ENCODE data around the gene PXT1. TPM values are rescaled to one million over a fixed set of nuclear protein-coding genes. Genes with fewer than 3 reads are reported as not detected.
A peak's percentile ranks its signal among the peaks of the same experiment; 100 is the strongest.

PXT1 gene
- total RNA-seq, 2 experiments from 2014 or later, result 0.35 TPM; not detected in 1

DNA sequence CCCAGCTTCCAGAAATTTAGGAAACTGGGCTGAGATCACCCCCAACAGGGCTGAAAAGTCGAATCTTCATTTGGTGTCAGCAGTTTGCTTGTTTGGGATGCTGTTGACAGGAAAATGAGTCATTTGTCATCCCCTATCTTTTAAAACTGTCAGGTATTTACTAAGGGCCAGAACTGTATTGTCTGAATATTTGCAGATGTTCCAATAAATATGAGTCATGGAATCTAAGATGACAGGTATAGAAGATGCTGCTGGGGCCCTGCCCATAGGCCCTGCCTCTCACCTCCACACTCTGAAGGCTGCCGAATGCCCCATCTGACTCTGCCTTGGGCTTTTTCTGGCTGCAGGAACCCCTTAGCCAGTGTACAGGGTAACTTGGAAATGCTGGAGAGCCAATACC, 59.0 kb downstream of the PXT1 start:
- peak; percentile 42 for DNase-seq
- H3K4me1 Mint-ChIP-seq, result peaks cover 83% of the 10 kb centered on the region
- peaks cover 6% of the 10 kb centered on the region for H3K27me3 Mint-ChIP-seq
- peak overlapping the region; percentile 91 for H3K27ac Mint-ChIP-seq
- H3K4me3 Mint-ChIP-seq, result peak overlapping the region; percentile 30
- ChIA-PET POLR2A (interaction anchor here (1.2 kb wide), 1 partner anchor 39 kb away, joined by 3 read pairs; no protein-coding TSS in a partner anchor), CTCF (interaction anchor here (1.1 kb wide), 1 partner anchor 43 kb away, joined by 3 read pairs; no protein-coding TSS in a partner anchor)
- H3K36me3 Mint-ChIP-seq (ENCODE audit: low read depth), result peaks cover 69% of the 10 kb centered on the region
- H3K9me3 Mint-ChIP-seq, result no peaks in the 10 kb centered on the region

DNA sequence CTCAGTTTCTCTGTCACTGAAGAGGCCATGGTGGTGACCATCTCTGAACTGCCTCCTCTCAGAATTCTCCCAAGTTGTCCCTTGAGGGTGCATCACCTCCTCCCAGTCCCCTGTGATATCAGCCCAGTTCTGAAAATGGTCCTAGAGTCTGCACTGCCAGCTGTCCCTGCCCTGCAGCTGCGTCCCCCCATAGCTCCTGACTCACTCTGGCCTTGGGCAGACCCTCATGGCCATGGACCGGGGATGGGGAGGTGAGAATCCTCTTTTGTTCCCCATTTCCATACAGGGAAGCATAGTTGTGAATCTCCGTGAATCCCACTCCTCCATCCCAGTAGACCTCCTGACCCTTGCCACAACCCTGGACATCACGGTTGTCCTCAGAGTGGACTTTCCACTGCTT, 59.7 kb downstream of the PXT1 start:
- H3K36me3 Mint-ChIP-seq (ENCODE audit: low read depth), result peaks cover 69% of the 10 kb centered on the region
- ChIA-PET CTCF (interaction anchor here (1.5 kb wide), 1 partner anchor 22 kb away, joined by 3 read pairs; no protein-coding TSS in a partner anchor), POLR2A (interaction anchor here (1.2 kb wide), 2 partner anchors 40 to 261 kb away, joined by 3 read pairs; no protein-coding TSS in a partner anchor)
- no peak overlapping the region for H3K4me3 Mint-ChIP-seq
- peaks cover under 1% of the 10 kb centered on the region for H3K27me3 Mint-ChIP-seq
- no peak for DNase-seq
- H3K4me1 Mint-ChIP-seq, result peaks cover 82% of the 10 kb centered on the region
- H3K9me3 Mint-ChIP-seq, result no peaks in the 10 kb centered on the region
- peak overlapping the region; percentile 91 for H3K27ac Mint-ChIP-seq

DNA sequence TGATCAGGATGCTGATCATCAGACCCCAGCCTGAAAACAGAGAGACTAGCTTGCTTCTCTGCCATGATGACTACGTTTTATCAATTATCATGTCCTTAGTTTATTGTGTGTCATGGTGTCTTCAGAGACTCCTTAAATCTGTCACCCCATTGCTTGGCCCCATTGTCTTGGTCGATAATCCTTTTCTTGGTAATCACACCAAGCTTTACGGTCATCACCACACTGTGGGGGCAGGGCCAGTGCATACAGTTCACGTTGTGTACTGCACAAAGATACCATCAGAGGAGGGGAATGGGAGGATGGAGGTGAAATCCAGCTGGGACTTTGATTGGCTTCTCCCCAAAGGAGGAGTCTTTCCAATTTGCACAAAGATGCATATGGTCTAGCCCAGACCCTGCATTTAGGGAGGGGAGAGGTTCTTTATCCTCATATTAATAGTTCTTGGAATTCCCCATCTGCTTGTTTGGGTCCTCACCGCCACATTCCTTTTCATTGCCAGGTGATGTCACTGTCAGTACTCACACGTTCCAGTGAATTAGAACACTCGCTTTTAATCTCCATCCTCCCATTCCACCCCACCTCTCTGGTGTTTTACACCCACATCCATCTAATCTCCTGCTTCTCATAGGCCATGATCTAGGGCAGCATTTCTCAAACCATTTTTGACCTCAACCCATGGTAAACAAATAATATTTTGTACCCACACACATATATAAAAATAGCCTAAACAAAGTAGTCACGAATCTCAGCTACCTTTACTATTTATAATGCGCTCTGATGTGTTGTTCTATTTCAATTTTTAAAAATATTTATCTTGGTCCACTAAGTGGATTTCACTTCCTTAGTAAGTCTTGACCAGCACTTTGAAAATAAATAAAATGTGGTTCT, 60.9 kb downstream of the PXT1 start:
- peaks cover 81% of the 10 kb centered on the region for H3K4me1 Mint-ChIP-seq
- ChIA-PET CTCF (interaction anchor here (1.5 kb wide), 1 partner anchor 21 kb away, joined by 3 read pairs; no protein-coding TSS in a partner anchor), POLR2A (interaction anchor here (0.9 to 1.8 kb wide), 4 partner anchors 13 to 260 kb away, joined by 3 to 8 read pairs (median 3); no protein-coding TSS in a partner anchor)
- DNase-seq, result no peak
- H3K9me3 Mint-ChIP-seq, result no peaks in the 10 kb centered on the region
- no peak overlapping the region for H3K4me3 Mint-ChIP-seq
- H3K27ac Mint-ChIP-seq, result peak overlapping the region; percentile 30
- peaks cover 70% of the 10 kb centered on the region for H3K36me3 Mint-ChIP-seq (ENCODE audit: low read depth)
- H3K27me3 Mint-ChIP-seq, result no peaks in the 10 kb centered on the region

DNA sequence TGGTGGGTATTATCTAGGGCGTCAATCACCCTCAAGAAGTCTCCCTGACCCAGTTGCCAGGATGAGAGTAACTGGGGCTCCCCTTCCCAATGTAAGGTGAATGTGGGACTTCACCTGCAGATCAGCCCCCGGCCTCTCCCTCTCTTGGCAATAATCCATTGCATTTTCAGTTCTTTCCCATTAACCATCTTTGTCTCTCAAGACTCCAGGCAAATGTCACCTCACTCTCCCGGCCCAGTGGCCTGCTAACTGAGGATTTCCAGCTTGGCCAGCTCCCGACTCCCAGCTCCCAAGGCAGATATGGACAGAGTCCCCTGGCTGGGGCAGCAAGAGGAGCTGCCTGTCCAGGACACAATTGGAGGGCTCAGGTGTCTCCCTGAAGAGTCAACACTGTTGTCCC, 62.5 kb downstream of the PXT1 start:
- no peaks in the 10 kb centered on the region for H3K27me3 Mint-ChIP-seq
- no peaks in the 10 kb centered on the region for H3K9me3 Mint-ChIP-seq
- no peak overlapping the region for H3K4me3 Mint-ChIP-seq
- H3K4me1 Mint-ChIP-seq, result peaks cover 66% of the 10 kb centered on the region
- ChIA-PET CTCF (no interaction called here), POLR2A (interaction anchor here (1.3 to 1.8 kb wide), 2 partner anchors 12 to 15 kb away, joined by 3 to 8 read pairs; no protein-coding TSS in a partner anchor)
- peak overlapping the region; percentile 33 for H3K27ac Mint-ChIP-seq
- no peak for DNase-seq
- H3K36me3 Mint-ChIP-seq (ENCODE audit: low read depth), result peaks cover 67% of the 10 kb centered on the region

DNA sequence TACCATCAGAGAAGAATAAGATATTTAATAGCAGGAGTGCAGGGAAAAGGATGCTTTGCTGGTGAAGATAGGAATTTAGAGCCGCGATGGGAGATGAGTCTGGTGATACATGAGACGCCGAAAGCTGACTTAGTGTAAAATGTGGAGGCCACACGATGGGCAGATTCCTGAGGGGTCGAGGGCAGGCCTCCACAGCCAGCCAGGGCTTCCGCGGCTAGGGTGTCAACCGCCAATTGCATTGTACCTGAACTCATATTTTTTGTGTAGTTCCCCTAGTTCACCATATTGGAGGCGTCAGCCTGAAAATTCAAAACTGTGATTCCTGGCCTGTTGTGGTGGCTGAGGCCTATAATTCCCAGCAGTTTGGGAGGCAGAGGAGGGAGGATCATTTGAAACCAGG, 63.7 kb downstream of the PXT1 start:
- DNase-seq, result no peak
- Mint-ChIP-seq H3K9me3 (no peaks in the 10 kb centered on the region), H3K27ac (peak overlapping the region; percentile 33), H3K4me1 (peaks cover 56% of the 10 kb centered on the region), H3K27me3 (no peaks in the 10 kb centered on the region), H3K4me3 (no peak overlapping the region), H3K36me3 (ENCODE audit: low read depth) (peaks cover 67% of the 10 kb centered on the region)
- POLR2A ChIA-PET, result no interaction called here
- CTCF ChIA-PET, result interaction anchor here (0.6 kb wide), 1 partner anchor 250 kb away, joined by 4 read pairs; no protein-coding TSS in a partner anchor

DNA sequence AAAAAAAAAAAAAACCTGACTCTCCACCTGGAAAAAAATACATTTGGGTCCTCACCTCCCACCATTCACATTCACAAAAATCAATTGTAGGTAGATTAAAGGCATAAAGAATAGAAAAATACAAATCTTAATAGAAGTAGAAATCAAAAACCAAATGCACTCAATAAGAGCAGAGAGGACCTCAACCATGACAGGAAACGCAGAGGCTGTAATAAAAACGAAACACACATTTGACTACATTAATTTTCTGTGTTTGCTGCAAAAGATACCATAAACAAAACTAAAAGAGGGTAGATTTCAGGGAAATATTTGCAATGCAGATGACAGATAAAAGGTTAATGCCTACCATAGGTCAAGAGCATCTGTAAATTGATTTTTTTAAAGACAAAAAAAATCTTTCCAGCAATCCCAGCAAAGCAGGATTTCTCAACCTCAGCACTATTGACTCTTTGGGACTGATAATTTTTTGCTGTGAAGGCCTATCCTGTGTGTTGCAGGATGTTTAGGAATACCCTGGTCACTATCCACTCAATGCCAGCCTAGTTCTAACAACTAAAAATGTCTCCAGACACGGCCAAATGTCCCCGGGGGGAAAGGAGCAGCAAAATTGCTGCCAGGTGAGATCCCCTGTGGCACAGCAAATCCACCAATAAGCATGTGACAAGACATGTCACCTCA, 64.3 kb downstream of the PXT1 start:
- Mint-ChIP-seq H3K4me1 (peaks cover 51% of the 10 kb centered on the region), H3K27ac (peak overlapping the region; percentile 33), H3K27me3 (no peaks in the 10 kb centered on the region), H3K4me3 (no peak overlapping the region), H3K9me3 (no peaks in the 10 kb centered on the region), H3K36me3 (ENCODE audit: low read depth) (peaks cover 62% of the 10 kb centered on the region)
- CTCF ChIA-PET, result no interaction called here
- no peak for DNase-seq
- POLR2A ChIA-PET, result interaction anchor here (1.4 kb wide), 1 partner anchor 19 kb away, joined by 3 read pairs; no protein-coding TSS in a partner anchor

DNA sequence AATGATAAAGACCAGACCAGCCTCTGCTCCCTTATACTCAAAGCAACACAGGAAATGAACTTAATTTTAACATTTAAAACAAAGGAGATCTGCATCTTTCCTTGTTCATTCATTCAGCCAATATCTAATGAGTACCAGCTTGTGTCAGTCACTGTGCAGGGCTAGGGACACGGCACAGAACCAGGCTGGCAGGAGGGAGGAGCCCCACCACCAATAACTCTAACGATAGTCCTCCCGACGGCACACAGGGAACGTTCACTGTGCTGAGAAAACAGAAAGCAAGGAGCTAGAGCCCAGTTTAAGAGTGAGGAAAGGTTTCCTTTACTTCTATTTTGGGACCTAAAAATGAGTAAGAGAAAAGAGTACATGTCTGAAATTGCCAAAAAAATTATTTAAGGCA, 65.1 kb downstream of the PXT1 start:
- ChIA-PET CTCF (interaction anchor here (0.6 kb wide), 1 partner anchor 72 kb away, joined by 3 read pairs; no protein-coding TSS in a partner anchor), POLR2A (interaction anchor here (1.4 kb wide), 1 partner anchor 19 kb away, joined by 3 read pairs; no protein-coding TSS in a partner anchor)
- no peak for DNase-seq
- Mint-ChIP-seq H3K4me3 (no peak overlapping the region), H3K27ac (peak overlapping the region; percentile 7), H3K36me3 (ENCODE audit: low read depth) (peaks cover 56% of the 10 kb centered on the region), H3K27me3 (no peaks in the 10 kb centered on the region), H3K9me3 (no peaks in the 10 kb centered on the region), H3K4me1 (peaks cover 43% of the 10 kb centered on the region)

DNA sequence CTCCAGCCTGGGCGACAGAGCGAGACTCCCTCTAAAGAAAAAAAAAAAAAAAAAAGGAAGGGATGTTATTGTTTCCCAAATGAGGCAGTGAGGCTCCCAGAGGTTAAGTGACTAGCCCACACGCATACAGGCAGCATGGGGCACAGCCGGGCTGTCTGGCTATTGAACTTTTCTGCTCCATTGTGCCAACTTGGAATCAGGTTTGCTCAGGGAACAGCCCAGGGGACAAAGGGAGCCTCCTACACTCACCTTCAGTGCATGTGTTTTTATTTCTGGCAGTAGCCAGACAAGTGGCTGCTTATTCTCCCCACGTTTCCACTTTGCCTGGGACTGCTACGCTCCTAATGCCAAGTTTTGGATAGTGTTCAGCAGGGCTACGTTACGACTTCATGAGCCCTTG, 65.9 kb downstream of the PXT1 start:
- ChIA-PET CTCF (no interaction called here), POLR2A (interaction anchor here (1.4 kb wide), 1 partner anchor 18 kb away, joined by 3 read pairs; no protein-coding TSS in a partner anchor)
- no peak overlapping the region for H3K27ac Mint-ChIP-seq
- H3K36me3 Mint-ChIP-seq (ENCODE audit: low read depth), result peaks cover 56% of the 10 kb centered on the region
- peaks cover 35% of the 10 kb centered on the region for H3K4me1 Mint-ChIP-seq
- H3K4me3 Mint-ChIP-seq, result no peak overlapping the region
- DNase-seq, result no peak
- no peaks in the 10 kb centered on the region for H3K9me3 Mint-ChIP-seq
- H3K27me3 Mint-ChIP-seq, result no peaks in the 10 kb centered on the region

DNA sequence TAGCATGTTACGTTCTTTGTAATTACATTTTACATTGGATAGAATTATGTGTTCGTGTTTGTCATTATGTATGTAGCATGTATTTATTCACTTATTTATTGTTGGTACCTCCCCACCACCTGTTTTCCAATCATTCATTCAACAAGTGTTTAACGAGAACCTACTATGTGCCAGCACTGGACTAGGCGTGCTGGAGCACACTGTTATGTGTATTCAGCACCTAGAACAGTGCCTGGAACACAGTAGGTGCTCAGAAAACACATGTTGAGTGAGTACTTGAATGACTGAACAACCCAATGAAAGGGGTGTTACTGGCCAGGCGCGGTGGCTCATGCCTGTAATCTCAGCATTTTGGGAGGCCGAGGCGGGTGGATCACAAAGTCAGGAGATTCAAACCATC, 66.5 kb downstream of the PXT1 start:
- Mint-ChIP-seq H3K36me3 (ENCODE audit: low read depth) (peaks cover 53% of the 10 kb centered on the region), H3K4me3 (no peak overlapping the region), H3K4me1 (peaks cover 31% of the 10 kb centered on the region), H3K27ac (no peak overlapping the region), H3K27me3 (no peaks in the 10 kb centered on the region), H3K9me3 (no peaks in the 10 kb centered on the region)
- POLR2A ChIA-PET, result no interaction called here
- no peak for DNase-seq
- CTCF ChIA-PET, result no interaction called here

DNA sequence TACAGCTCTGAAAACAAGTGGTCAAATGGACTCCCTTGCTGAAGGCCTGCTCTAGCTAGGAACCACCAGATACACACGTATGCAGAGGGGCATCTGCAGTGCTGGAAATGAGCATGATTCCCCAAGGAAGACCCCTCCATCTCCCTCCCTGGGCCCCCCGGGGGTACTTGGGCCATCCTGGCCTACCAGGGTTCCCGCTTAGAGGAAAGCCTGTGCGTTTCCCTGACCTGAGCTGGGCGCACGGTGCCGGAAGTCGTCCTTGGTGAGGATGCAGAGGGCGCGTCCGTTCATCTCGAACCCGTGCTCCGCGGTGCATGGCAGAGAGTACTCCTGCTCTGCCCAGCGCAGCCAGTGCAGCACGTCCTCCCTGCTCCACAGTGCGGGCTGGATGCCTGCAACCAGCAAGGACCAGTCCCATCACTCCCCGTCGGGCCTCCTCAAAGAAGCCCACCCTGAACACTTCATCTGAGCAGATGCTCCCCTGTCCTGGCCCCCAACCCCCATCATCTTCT, 67.0 kb downstream of the PXT1 start:
- POLR2A ChIA-PET, result no interaction called here
- Mint-ChIP-seq H3K4me3 (no peak overlapping the region), H3K4me1 (peaks cover 26% of the 10 kb centered on the region), H3K27me3 (no peaks in the 10 kb centered on the region), H3K9me3 (no peaks in the 10 kb centered on the region), H3K36me3 (ENCODE audit: low read depth) (peaks cover 51% of the 10 kb centered on the region), H3K27ac (no peak overlapping the region)
- CTCF ChIA-PET, result no interaction called here
- no peak for DNase-seq

DNA sequence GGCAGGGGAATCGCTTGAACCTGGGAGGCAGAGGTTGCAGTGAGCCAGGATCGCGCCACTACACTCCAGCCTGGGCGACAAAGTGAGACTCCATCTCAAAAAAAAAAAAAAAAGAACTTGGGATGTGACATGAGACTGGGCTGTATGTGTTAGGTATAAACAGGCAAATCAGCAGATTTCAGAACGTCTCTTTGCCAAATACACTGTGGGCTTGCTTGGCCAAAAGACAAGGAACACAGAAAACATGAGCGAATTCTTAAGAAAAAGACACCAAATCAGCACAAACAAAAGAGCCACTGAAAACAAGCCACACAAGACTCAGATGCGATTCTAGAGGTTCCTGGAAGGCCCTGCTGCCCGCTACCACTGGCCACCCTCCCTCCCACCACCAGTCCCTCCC, 67.7 kb downstream of the PXT1 start:
- H3K36me3 Mint-ChIP-seq (ENCODE audit: low read depth), result peaks cover 51% of the 10 kb centered on the region
- no peak overlapping the region for H3K4me3 Mint-ChIP-seq
- POLR2A ChIA-PET, result no interaction called here
- no peak overlapping the region for H3K27ac Mint-ChIP-seq
- CTCF ChIA-PET, result interaction anchor here (1.2 to 1.6 kb wide), 2 partner anchors 12 to 34 kb away, joined by 4 to 5 read pairs; no protein-coding TSS in a partner anchor
- no peaks in the 10 kb centered on the region for H3K27me3 Mint-ChIP-seq
- DNase-seq, result no peak
- no peaks in the 10 kb centered on the region for H3K9me3 Mint-ChIP-seq
- peaks cover 20% of the 10 kb centered on the region for H3K4me1 Mint-ChIP-seq

DNA sequence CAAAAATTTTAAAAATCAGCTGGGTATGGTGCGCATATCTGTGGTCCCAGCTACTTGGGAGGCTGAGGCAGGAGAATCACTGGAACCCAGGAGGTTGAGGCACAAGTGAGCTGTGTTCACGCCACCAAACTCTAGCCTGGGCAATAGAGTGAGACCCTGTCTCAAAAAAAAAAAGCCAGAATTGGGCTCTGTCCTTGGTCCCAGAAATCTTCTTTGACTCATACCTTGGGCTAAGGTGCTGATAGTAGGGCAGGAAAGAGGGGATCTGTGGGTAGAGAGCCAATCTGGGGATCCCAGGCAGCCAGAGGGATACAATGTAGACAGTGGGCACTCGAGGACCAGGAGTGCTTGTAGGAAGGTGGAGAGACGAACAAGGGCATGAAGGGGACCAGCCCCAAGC, 68.5 kb downstream of the PXT1 start:
- no peak for DNase-seq
- Mint-ChIP-seq H3K4me1 (peaks cover 18% of the 10 kb centered on the region), H3K27me3 (no peaks in the 10 kb centered on the region), H3K4me3 (no peak overlapping the region), H3K36me3 (ENCODE audit: low read depth) (peaks cover 50% of the 10 kb centered on the region), H3K27ac (no peak overlapping the region), H3K9me3 (no peaks in the 10 kb centered on the region)
- ChIA-PET CTCF (interaction anchor here (1.2 to 1.6 kb wide), 2 partner anchors 12 to 33 kb away, joined by 4 to 5 read pairs; no protein-coding TSS in a partner anchor), POLR2A (no interaction called here)
